NCI-H2227 (cell line): ENCODE data around the gene TSPAN15.

Experiments used
- DNase-seq: peaks from one replicate; lab custom pipeline; 2025; ENCODE audit not compliant: unreplicated experiment; lab: John Stamatoyannopoulos, UW

The TSPAN15 gene

GRCh38 chr10:69416695-69417094, 34.6 kb upstream of the TSPAN15 start, which contains the start of gene TACR2:
Gene TACR2, minus strand, starts transcription at chr10:69416918. Its CDS starts 595 bp downstream, at chr10:69416323.
- DNase-seq = no peak

DNA sequence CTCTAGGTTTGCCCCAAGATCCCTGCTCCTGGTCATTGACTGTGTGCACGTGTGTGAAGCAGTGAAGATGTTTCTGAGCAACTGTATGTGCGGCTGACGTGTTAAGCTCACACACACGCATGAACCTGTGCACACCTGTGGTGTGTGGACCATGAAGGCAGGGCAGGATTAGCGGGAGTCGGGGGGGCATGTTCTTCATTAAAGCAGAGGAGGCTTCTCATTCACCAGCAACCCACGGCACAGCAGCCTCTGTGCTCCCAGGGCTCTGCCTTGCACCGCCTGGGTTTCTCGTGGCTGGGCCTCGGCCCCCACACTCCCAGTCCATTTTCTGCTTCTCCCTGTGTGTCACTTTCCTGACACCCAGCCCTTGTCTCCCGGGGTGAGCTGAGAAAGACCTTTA, 33.7 kb upstream of the TSPAN15 start:
- no peak for DNase-seq

DNA sequence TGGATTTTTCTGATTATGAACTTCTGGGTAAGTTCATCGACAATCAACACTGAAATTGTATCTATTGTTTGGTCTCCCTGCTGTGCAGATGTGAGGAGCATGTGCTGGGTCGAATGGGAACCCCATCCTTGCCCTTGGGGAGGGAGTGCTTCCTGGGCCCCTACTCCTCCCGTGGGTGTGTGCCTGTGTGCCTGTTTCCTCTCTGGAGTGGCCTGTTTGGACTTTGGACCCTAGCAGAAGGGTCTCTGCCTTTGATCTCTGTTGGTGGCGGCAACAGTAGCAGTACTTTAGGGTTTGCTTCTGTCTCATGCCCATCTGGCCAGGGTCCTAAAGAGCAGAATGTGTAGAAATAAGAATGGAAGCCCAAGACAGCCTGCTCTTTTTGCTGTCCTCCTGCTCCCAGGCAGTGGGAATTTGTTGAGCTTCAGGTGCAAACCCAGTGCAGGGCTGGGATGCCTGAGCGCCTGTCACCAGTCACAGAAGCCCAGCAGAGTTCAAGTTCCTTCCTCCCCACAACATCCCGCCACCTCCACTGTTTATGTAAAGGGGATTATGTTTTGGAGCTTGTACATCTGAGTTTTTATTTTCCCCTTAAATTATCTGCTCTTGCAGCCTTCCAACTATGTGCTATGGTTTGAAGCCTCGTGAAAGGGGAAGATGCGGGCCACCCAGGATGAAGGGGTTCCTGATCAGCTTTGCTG, 33.1 kb upstream of the TSPAN15 start:
- no peak for DNase-seq

DNA sequence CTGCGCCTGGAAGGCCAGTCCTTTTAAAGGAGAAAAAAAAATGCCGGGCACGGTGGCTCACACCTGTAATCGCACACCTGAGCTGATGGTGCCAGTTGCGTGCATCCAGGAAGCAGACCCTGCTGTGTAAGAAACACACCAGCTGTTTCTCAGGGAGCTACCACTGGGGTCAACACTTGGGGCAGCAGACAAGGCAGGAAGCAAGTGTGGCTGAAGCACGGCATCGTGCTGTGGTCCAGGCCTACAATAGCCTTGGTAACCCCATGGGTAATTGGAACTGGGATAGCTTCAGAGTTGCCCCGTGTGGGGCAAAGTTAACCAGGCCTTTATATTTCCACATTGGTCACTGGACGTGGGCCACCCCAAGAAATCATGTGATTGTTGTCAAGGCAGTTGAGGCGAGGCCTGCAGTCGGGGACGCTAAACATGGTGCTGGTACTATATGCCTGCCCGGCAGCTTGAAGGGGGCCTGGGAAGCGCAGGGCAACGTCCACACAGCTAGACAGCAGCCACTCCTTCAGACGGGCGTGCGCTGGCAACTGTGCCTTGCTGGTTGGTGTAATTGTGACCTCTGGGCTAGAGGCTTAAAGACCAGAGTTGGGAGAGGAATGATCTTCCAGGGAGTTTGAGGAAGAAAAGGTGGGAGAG, 32.0 kb upstream of the TSPAN15 start:
- DNase-seq = no peak

DNA sequence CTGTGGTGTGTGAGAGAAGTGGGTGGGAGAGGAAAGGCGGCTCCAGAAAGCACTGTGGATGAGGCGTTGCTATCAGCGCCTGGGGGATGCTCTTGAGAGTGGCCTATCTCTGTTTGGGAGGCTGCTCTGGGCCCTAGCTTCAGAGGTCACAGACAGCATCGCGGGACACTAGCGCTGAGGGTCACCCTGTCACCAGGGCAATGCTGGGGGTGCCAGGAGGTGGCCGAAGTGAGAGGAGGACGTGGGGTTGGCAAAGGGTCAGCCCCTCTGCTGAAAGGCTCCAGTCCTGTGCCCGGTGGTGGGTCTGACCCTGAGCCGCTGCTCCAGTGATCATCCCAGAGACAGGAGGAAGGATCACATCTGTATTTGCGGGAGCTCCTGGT, 31.5 kb upstream of the TSPAN15 start:
- no peak for DNase-seq

GRCh38 chr10:69421611-69422308, 29.5 kb upstream of the TSPAN15 start:
- no peak for DNase-seq

- DNase-seq = no peak
Measured at GRCh38 chr10:69422676-69423075, 28.6 kb upstream of the TSPAN15 start.

GRCh38 chr10:69425041-69425440, 26.2 kb upstream of the TSPAN15 start:
- DNase-seq = no peak

DNA sequence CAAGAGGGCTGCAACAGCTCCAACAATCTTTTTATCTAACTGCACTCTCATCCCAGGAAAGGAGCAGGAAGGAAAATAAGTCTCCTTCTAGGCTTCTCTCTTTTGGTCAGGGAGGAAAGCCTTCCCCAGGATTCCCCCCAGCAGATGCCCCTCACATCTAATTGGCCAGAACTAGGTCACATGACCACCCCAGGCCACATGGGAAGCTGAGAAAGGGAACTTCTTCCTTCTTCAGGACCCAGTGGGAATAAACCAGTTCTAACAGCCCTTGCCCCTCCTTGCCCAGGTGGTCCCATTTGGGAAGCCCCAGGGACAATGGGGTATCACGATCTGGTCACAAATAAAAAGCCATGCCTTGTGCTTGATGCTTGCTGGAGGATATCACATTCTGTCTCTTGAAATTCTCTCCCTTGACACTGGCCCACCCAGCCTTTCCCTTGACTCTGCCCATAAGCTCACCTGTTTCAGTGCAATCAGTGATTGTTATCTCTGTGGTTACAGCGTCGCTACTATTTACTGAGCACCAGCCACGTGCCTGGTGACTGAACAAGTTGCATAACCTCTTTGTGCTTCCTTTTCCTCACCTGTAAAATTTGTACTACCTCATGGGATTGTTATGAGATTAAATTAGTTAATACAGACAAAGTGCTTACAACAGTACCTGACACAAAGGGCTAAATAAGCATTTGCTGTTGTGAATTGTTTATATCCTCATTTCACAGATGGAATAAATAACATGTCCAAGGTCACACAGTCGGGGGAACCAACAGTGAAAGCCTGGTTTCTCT, 25.6 kb upstream of the TSPAN15 start:
- no peak for DNase-seq

DNA sequence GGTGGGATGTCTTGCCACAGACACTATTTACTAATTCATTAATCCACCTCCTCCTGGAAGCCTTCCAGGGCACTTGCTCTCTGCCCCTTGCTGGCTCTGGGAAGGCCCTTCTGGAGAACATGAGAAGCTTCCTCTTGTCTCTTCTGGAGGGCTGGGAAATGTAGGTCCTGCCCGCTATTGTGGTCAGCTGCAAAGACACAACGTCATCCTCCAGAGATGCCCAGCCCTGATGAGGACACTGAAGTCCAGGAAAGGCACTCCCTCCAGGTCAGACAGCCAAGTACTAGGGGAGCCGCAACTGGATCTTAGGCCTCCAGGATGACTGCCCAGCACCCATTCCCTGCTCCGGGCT, 24.9 kb upstream of the TSPAN15 start:
- DNase-seq = no peak

DNA sequence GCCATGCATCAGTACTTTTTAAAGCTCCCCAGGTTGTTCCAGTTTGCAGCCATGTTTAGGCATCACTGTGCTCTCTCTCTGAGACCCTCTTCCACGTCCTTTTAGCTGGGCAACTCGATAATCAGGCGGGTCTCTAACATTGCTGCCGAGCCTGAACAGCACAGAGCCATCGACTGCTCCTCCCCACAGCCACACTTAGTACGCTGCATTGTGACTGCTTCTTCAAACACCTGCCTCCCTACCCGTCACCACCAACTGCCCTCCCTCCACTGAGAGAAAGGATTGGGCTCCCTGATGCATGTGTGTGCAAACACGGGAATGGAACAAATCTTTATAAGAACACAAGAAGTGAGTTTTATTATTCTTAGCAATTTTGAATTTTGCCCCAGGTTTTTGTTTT, 23.1 kb upstream of the TSPAN15 start:
- DNase-seq = peak; percentile 26

DNA sequence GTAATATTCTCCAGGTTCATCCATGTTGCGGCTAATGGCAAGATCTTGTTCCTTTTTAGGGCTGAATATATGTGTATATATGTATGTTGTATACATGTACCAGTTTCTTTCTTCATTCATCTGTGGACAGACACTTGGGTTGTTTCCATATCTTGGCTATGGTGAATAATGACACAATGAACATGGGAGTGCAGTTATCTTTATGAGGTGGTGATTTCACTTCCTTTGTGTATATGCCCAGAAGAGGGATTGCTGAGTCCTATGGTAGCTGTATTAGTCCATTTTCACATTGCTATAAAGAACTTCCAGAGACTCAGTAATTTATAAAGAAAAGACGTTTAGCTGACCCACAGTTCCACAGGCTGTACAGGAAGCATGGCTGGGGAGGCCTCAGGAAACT, 17.1 kb upstream of the TSPAN15 start:
- no peak for DNase-seq

DNA sequence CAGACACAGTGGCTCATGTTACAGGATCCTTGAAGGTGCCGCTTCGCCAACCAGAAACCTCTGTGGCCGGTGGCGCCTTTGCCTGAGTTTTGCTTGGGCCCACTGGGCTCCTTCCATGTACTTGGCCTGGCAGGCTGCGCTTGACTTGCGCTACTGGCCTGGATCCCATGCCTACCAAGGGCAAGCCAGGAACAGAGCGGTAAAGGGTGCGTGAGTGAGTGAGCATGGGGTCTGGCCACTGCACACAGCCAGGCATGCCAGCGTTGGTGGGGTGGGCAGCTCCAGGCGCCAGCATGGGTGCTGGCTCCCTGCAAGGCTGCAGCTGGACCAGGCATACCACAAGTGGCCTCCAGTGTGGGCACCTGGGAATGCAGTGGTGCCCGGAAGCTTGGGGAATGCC, 16.3 kb upstream of the TSPAN15 start:
- DNase-seq = no peak

DNA sequence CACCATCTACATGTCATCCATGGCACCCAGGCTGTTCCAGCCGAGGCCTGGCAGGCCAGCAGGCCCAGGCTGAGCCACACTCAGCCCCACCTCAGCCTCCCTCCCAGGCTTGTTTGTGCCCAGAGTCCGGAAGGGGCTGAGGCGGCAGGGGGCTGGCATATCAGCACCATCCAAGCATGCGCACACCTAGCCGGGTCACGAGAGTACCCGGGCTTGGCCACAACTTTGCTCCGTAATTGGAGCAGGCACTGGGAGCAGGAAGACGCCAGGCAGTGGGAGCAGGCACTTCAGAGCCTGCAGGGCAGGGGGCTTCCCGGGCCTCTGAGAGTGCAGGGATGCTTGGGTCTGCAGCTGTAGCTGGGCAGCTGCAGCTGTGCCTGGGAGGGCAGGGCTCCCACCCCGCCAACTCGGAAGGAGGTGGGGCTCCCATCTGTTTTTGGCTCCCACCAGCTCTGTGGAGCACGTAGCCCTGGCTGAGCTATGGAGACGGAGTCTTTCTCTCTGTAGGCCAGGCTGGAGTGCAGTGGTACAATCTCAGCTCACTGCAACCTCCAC, 15.2 kb upstream of the TSPAN15 start:
- no peak for DNase-seq

DNA sequence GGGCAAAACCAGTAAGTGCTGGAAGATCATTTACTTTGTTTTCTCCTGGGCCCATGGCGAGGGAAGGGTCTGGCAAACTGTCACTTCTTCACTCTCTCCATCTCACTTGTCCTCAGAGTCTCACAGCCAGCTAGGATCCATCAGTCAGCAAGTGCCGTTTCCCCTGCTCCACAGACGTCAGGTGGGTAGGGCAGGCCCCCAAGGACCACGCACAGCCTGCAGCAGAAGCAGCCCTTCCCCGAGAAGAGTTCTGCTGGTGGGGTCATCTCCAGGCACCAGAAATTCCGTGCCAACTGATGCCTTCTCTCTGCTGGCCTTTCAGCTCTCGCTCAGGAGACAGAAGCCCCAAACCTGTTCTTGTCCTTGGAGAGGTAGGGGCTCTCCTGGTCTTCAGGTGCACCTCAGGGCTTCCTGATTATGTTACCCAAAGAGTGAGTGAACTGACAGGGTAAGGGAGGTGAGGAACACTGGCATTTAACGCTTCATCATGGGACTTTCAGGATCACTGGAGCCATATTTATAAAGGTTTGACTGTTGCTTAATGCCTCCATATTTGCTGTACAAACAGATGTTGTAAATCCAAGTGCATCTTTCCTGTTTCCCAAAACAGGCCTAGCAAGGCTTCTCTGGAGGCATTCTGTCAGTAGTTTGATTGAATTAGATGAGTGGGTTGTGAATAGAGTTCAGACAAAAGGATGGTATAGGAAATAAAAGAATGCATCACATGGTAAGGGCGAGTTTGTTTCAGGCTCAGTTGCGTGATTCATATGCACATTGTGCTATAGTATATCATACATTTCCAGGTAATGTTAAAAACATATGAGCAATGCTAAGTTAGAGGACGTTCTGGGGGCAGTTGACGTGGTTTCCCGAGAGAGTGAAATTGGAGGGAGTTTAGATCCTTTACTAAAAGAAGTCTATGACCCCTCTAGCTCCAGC, 13.7 kb upstream of the TSPAN15 start:
- no peak for DNase-seq

GRCh38 chr10:69438536-69439349, 12.5 kb upstream of the TSPAN15 start:
- no peak for DNase-seq

DNA sequence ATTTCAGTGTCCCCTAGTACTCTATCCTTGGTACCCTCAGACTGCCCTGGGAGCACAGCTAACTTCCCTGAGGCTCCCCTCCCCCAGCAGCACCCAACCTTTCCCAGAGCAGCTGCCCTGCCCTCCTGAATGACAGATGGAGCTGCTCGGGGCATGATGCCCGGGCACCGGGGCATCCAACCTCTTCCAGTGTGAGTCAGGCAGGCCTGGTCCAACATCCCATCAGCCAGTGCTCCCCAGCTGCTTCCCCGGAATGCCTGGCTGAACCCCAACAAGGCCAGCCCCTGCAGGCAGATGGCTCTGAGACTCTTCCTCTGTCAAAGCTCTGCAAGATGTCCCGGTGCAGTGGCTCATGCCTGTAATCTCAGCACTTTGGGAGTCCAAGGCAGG, 11.9 kb upstream of the TSPAN15 start:
- DNase-seq = no peak

DNA sequence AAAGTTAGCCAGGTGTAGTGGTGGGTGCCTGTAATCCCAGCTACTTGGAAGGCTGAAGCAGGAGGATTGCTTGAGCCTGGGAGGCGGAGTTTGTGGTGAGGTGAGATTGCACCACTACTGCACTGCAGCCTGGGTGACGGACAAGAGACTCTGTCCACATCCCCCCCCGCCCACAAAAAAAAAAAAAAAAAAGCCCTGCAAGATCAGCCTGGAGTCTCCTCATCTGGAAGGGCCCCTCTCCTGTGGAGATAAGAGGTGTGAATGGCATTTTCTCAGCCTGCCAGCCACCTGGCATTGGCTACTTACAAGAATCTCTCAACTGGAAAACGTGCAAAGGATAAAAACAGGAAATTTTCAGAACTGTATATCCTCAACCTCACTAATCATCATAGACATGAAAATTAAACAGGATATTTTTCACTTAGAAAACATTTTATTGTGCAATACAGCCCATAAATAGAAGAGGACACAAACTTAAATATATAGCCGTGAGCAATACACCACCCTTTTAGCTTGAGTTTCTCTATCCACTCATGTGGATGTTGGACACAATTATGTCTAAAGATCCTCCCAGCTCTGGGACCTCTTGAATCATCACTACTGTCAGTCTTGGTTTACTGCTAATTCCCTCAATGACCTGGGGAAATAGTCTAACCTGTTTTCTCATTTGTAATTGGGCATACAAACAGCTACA, 11.3 kb upstream of the TSPAN15 start:
- peak; percentile 16 for DNase-seq

- DNase-seq = no peak
Measured at GRCh38 chr10:69443354-69443753, 7.9 kb upstream of the TSPAN15 start.
